Stimulated activated CD4-positive, alpha-beta T cell treated with anti-CD3 and anti-CD28 coated beads, Interleukin-2, amount 100 ng/mL, for 48 hours (primary cell): Measurements from ENCODE around the gene FAM120A.

Experiments
- DNase-seq, 2 donors: peaks; one replicate each; pipeline ENCODE4 v3.0.0-alpha.2; 2020

Gene FAM120A

GRCh38 chr9:93566408-93567270, 115.2 kb downstream of the FAM120A start:
- peak; percentile 100 for DNase-seq

GRCh38 chr9:93567271-93567959, 115.9 kb downstream of the FAM120A start:
- DNase-seq: peak in 1 of 2 donors; percentile 10

- no peak for DNase-seq
Measured at GRCh38 chr9:93568169-93568568, 116.7 kb downstream of the FAM120A start.

- DNase-seq: no peak
Measured at GRCh38 chr9:93569621-93570174, 118.2 kb downstream of the FAM120A start.

GRCh38 chr9:93572221-93572620, 120.7 kb downstream of the FAM120A start:
- DNase-seq: no peak

- DNase-seq: no peak
Measured at GRCh38 chr9:93572636-93573515, 121.4 kb downstream of the FAM120A start.

GRCh38 chr9:93573516-93573828, 122.0 kb downstream of the FAM120A start:
- DNase-seq: no peak

GRCh38 chr9:93574091-93574899, 122.8 kb downstream of the FAM120A start:
- DNase-seq: no peak

GRCh38 chr9:93574900-93575795, 123.7 kb downstream of the FAM120A start:
- no peak for DNase-seq

- peak; percentile 38 to 39 for DNase-seq
Measured at GRCh38 chr9:93575796-93576257, 124.3 kb downstream of the FAM120A start.

- DNase-seq: peak in 1 of 2 donors; percentile 20
Measured at GRCh38 chr9:93576258-93577077, 125.0 kb downstream of the FAM120A start, which contains the start of gene PHF2. TSS of gene PHF2 (plus strand) at chr9:93576584. CDS start at chr9:93576774, 190 bp downstream.

- DNase-seq: peak in 1 of 2 donors; percentile 22
Measured at GRCh38 chr9:93577078-93577974, 125.8 kb downstream of the FAM120A start.

GRCh38 chr9:93577975-93578682, 126.6 kb downstream of the FAM120A start:
- DNase-seq: no peak

GRCh38 chr9:93578844-93579243, 127.4 kb downstream of the FAM120A start:
- no peak for DNase-seq

- no peak for DNase-seq
Measured at GRCh38 chr9:93579711-93580516, 128.4 kb downstream of the FAM120A start.

- DNase-seq: no peak
Measured at GRCh38 chr9:93580654-93581380, 129.3 kb downstream of the FAM120A start.
